ENCODE measurements around the gene FBXO9. TPM values are rescaled to one million over a fixed set of nuclear protein-coding genes. Genes with fewer than 3 reads are reported as not detected.
"Not testable (repeated sequence)": the region's sequence is repeated elsewhere in the genome, so short reads cannot be mapped to it uniquely, and the experiment has no call there.

FBXO9 gene
- total RNA-seq, 3 donors from 2014 or later = 58.9 to 88.5 (median 68.5) TPM

- no peaks in the 10 kb centered on the region for H3K27me3 ChIP-seq
- TF ChIP-seq POLR2AphosphoS5 (IDR thresholded peaks at IDR 0.05) (no peak), POLR2A (IDR thresholded peaks at IDR 0.05) (no peak)
- intact Hi-C loops (cut with DNase I; ENCODE audit: low total_unique reads) = no loop called here
- H3K4me1 ChIP-seq = no peaks in the 10 kb centered on the region
- no peaks in the 10 kb centered on the region for H3K9me3 ChIP-seq
- H3K27ac ChIP-seq = no peak overlapping the region
- H3K4me3 ChIP-seq = no peak overlapping the region
- no peaks in the 10 kb centered on the region for H3K36me3 ChIP-seq
- no peak for DNase-seq (ENCODE audit: low spot score in 2 of 2)
Measured at GRCh38 chr6:53045891-53046673, 19.1 kb upstream of the FBXO9 start.

GRCh38 chr6:53048431-53049195 is 16.6 kb upstream of the FBXO9 start:
- H3K27me3 ChIP-seq = no peaks in the 10 kb centered on the region
- no peak for DNase-seq (ENCODE audit: low spot score in 2 of 2)
- no peaks in the 10 kb centered on the region for H3K36me3 ChIP-seq
- H3K27ac ChIP-seq = peak overlapping the region; percentile 80 to 85
- intact Hi-C loops (cut with DNase I; ENCODE audit: low total_unique reads) = no loop called here
- peak overlapping the region; percentile 13 to 46 (median 37) for H3K4me3 ChIP-seq
- no peaks in the 10 kb centered on the region for H3K4me1 ChIP-seq
- peaks cover 0 to 5% of the 10 kb centered on the region in 2 donors for H3K9me3 ChIP-seq
- TF ChIP-seq POLR2A (IDR thresholded peaks at IDR 0.05) (no peak), POLR2AphosphoS5 (IDR thresholded peaks at IDR 0.05) (no peak), CTCF (IDR thresholded peaks at IDR 0.05) (no peak)

- Histone ChIP-seq H3K27me3 (no peaks in the 10 kb centered on the region), H3K9me3 (peaks cover 0 to 5% of the 10 kb centered on the region in 2 donors), H3K27ac (peak overlapping the region; percentile 80 to 85), H3K36me3 (no peaks in the 10 kb centered on the region), H3K4me1 (no peaks in the 10 kb centered on the region), H3K4me3 (no peak overlapping the region)
- intact Hi-C loops (cut with DNase I; ENCODE audit: low total_unique reads) = no loop called here
- DNase-seq (ENCODE audit: low spot score in 2 of 2) = no peak
- TF ChIP-seq POLR2A (IDR thresholded peaks at IDR 0.05) = no peak
- no peak for TF ChIP-seq CTCF (IDR thresholded peaks at IDR 0.05)
- no peak for TF ChIP-seq POLR2AphosphoS5 (IDR thresholded peaks at IDR 0.05)
Measured at GRCh38 chr6:53049415-53049814, 15.8 kb upstream of the FBXO9 start.

GRCh38 chr6:53052152-53052551 is 13.1 kb upstream of the FBXO9 start:
- H3K27ac ChIP-seq; H3K9me3 ChIP-seq; H3K27me3 ChIP-seq; H3K4me3 ChIP-seq; intact Hi-C loops (cut with DNase I; ENCODE audit: low total_unique reads); H3K4me1 ChIP-seq; DNase-seq (ENCODE audit: low spot score in 2 of 2); H3K36me3 ChIP-seq: not testable (repeated sequence)

- H3K27ac ChIP-seq = no peak overlapping the region
- intact Hi-C loops (cut with DNase I; ENCODE audit: low total_unique reads) = no loop called here
- no peak overlapping the region for H3K4me3 ChIP-seq
- no peaks in the 10 kb centered on the region for H3K27me3 ChIP-seq
- DNase-seq (ENCODE audit: low spot score in 2 of 2) = no peak
- H3K4me1 ChIP-seq = peaks cover 0 to 14% of the 10 kb centered on the region in 2 donors
- TF ChIP-seq CTCF (IDR thresholded peaks at IDR 0.05) = no peak
- TF ChIP-seq POLR2A (IDR thresholded peaks at IDR 0.05) = no peak
- TF ChIP-seq POLR2AphosphoS5 (IDR thresholded peaks at IDR 0.05) = no peak
- peaks cover 0 to 5% of the 10 kb centered on the region in 2 donors for H3K9me3 ChIP-seq
- no peaks in the 10 kb centered on the region for H3K36me3 ChIP-seq
Measured at GRCh38 chr6:53054532-53054931, 10.7 kb upstream of the FBXO9 start.

GRCh38 chr6:53055873-53056272 is 9.3 kb upstream of the FBXO9 start:
- TF ChIP-seq POLR2AphosphoS5 (IDR thresholded peaks at IDR 0.05) = no peak
- TF ChIP-seq CTCF (IDR thresholded peaks at IDR 0.05) = no peak
- TF ChIP-seq POLR2A (IDR thresholded peaks at IDR 0.05) = no peak
- Histone ChIP-seq H3K4me3 (no peak overlapping the region), H3K4me1 (peaks cover 6 to 18% of the 10 kb centered on the region in 2 donors), H3K27ac (no peak overlapping the region), H3K9me3 (peaks cover 0 to 5% of the 10 kb centered on the region in 2 donors), H3K27me3 (no peaks in the 10 kb centered on the region), H3K36me3 (no peaks in the 10 kb centered on the region)
- intact Hi-C loops (cut with DNase I; ENCODE audit: low total_unique reads) = no loop called here
- no peak for DNase-seq (ENCODE audit: low spot score in 2 of 2)

Data from breast epithelium (tissue), 4 donors.